C4-2B (cell line): ENCODE results near the gene UNC80.

ENCODE experiments used
- CTCF ChIP-seq: fragments of 450-650 bp; conservative IDR thresholded peaks from 2 replicates; pipeline ENCODE4 v1.5.1; 2017; ENCODE audit warnings: mild to moderate bottlenecking
- ZFX ChIP-seq: fragments of 450-650 bp; IDR thresholded peaks from 2 replicates; pipeline ENCODE4 v1.6.1; 2017

- TF ChIP-seq CTCF (no peak), ZFX (no peak)
Observed at GRCh38 chr2:209913786-209914345, 142.2 kb downstream of the UNC80 start.
